Kidney capillary endothelial cell (primary cell): ENCODE data around the gene ZMIZ2.
"Not testable (repeated sequence)": the region's sequence is repeated elsewhere in the genome, so short reads cannot be mapped to it uniquely, and the experiment has no call there.

ENCODE experiments used
- DNase-seq: peaks from one replicate; pipeline ENCODE4 v3.0.0-alpha.2; 2018; ENCODE audit warnings: low spot score

ZMIZ2 gene

DNA sequence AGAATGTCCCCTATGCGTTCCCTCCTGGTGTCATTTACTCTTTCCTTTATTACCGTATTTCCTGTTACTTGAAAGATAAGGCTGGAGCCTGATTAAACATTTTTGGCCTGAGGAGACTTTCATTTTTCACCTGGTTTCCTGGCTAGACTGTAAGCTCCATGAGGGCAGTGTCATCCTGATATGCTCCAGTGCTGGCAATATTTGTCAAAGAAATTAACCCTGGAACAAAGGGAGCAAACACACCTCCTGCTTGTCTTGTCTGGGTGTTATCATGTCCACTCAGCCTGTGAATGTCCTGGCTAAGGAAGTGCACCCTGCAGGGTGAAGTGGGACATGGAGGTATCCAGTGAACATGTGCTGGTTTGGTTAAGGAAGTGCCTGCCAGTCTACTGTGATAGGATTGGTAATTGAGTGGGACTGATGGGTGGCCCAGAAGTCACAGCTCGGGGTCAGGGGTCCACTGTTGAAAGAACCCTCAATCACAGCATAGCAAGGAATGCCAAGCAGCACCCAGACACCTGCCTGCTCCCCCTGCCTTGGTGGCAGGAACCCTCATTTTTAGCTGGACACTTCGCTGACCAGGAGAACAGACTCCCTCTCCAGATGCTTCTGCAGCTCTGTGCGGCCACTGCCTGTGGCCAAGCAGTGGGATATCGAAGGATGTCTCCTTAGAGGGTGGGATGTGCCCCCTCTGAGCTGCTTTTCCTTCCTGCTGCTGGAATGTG lies 26.9 kb downstream of the ZMIZ2 start:
- no peak for DNase-seq

DNA sequence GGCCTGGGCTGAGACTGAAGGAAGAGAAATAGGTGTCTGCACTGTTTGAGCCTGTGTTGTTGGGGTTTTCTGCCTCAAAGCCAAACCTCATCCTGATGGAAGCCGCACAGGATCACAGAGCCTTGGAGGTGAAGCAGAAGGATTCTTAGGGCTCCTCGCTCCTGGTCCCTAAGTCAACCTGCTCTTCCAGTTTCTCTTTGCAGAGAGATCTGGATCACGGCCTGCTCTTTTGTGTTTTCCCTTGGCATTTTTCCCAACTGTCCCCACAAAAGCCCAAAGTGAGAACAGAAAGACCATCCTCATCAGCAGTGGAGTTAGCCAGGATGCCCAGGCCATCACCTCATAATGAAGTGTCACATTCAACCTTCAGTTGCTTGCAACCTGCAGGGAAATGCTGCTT lies 27.6 kb downstream of the ZMIZ2 start:
- no peak for DNase-seq

DNA sequence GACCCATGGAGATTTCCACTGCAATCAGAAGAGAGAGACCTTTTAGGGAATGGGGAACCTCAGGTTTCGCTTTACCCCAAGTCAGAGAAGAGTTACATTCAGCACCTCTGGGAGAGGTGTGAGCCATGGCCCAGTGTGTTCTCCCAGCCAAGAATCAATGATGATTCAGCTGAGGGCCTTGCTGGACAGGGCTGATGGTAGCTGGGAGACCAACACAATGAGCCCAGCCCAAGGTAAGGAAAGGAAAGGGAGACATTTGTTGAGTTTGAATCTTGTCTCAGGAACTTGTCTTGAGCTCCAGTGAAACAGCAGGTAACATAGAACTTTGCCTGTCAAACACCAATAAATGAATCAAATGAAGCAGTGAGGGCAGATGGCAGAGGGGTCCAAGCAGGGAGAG lies 33.8 kb downstream of the ZMIZ2 start:
- DNase-seq: no peak

DNA sequence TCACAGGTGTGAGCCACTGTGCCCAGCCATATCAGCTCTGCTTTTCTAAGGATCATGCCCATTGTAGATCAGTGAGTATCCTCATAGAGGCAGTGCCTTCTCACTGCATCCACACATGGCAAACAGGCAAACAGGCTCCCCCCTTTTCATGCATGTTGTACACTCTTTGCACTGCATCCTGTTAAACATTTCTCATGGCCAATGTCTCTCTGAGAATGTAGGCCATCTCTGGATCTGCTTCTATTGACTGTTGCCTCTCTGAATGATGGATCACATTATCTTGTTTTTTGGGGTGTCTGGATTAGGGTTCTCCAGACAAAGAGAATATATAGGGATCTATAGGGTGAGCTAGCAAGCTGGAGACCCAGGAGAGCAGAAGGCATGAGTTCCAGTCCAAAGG lies 34.8 kb downstream of the ZMIZ2 start:
- DNase-seq: no peak

DNA sequence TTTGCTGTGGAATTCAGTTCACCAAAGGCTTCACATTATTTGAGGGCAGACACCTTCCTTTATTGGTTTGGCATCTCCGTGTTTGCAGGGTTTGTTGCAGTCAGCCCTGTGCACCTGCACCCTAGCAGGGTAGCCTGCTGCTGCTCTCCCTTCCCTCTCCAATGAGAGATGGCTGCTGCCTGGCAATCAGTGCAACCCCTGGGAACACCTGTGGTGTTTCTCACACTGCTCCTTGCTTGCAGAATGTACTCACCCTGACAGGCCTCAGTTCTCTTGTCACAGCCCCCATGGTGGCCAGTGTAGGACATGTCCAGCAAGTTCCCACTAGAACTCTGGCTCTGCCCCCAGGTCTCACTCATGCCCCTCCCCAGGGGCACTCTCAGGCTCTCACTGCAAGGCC lies 35.7 kb downstream of the ZMIZ2 start:
- no peak for DNase-seq

DNA sequence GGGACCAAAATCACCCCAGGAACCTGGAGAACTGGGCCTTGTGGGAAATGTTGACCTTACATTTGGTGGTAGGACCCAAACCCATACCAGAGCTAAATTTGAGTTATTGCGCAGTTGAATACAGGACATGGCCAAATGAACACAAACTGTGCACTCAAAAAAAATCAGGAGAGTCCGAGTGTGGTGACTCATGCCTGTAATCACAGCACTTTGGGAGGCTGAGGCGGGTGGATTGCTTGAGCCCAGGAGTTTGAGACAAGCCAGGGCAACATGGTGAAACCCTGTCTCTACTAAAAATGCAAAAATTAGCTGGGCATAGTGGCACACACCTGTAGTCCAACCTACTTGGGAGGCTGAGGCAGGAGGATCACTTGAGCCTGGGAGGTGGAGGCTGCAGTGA lies 36.6 kb downstream of the ZMIZ2 start:
- not testable (repeated sequence) for DNase-seq

DNA sequence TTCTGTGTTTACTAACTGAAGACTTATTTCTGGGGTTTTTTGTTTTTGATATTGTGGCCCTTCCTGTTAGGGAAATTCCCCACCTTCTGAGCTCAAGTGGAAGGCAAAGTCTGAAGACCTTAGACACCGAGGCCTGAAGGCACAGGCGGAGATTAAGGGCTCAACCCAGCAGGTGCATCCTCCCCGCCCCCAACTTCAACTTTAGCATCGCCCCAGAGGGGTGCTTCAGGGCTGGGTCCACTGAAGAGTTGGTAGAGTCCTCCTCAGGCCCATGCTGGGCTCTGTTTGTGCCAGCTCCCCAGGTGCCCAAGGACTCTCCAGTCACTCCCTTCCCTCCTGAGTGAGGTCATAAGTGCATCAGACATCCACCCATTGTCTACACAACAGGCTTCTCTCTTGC lies 38.4 kb downstream of the ZMIZ2 start:
- no peak for DNase-seq

DNA sequence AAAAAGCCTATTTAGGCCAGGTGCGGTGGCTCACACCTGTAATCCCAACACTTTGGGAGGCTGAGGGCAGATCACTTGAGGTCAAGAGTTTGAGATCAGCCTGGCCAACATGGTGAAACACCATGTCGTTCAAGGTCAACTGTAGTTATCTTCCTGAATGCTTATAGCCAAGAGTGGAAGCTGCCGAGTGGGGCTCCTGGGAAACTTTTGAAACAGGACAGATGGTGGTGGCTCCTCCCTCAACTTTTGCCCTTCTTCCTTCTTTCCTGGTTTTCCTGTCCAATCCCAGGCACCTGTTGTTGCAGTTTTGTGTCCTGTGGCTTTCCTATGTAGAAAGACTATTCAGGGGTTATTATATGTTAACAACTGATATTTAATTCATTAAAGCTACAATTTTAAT lies 39.1 kb downstream of the ZMIZ2 start:
- no peak for DNase-seq

DNA sequence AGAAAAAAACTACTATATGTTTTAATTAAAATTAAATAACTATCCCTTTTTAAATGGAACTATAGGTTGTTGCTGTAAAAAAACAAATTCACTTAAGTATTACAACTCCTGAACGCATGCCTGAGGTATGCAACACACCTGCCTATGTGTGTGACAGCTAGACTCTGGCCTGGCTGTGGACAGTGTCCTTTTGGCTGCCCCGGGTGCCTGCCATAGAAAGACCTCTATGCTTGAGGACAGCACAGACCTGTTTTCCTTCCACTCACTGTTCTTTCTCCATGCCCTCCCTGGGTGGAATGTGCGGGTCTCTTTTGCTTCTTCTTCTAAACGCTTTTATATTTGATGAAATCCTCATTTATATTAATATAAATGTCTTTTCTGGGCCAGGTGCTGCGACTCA lies 41.3 kb downstream of the ZMIZ2 start:
- DNase-seq: no peak

DNA sequence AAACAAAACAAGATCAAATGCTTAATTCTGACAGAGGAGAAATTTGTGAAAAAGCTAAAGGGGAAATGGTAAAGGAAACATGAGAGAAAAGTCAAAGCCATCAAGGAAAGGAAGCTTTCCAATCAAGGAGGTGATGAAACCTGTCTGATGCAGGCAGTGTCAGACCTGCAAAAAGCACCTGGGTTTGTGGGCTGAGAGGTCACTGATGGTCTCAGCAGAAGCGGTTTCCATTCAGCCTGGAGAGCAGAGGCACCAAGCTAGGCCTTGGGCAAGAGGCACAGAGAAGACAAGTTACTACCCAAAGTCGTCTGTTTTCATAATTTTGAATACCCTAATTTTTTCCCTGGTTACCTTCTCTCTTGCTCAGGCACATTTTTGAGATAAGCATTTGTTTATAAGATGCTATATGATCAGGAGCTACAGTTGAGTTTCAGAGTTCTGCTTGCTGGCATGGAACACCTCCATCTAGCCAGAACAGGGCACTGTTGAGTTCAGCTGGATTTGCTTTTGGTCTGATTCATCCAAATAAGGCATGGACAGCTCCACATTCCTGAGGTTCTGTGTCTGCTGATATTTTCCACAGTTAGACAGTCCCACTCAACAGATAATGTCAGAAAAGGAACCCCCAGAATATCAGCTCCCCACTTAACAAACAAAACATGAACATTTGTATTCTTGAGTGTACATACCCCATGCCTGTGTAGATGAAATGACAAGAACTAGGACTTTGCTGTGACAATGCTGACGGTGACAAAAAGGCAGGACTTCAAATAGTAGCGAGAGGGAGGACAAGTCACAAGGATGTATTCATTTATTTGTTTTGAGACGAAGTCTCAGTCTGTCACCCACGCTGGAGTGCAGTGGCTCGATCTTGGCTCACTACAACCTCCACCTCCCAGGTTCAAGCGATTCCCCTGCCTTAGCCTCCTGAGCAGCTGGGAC lies 42.9 kb downstream of the ZMIZ2 start:
- no peak for DNase-seq

DNA sequence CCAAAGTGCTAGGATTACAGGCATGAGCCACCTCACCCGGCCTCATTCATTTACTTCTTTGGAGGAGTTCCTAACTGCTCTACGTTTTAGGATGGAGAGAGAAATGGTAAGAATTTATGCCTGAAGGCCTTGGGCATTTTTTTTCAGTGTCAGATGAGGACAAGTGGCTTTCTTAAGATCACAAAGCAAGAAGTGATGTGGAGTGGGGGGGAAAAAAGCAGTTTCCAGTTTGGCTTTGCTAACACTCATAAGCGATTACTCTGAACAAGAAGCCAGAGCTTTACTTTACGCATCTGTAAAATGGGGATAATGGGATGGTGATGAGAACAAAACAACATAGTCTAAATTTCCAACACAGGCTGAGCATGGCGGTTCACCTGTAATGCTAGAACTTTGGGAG lies 45.3 kb downstream of the ZMIZ2 start:
- DNase-seq: no peak

DNA sequence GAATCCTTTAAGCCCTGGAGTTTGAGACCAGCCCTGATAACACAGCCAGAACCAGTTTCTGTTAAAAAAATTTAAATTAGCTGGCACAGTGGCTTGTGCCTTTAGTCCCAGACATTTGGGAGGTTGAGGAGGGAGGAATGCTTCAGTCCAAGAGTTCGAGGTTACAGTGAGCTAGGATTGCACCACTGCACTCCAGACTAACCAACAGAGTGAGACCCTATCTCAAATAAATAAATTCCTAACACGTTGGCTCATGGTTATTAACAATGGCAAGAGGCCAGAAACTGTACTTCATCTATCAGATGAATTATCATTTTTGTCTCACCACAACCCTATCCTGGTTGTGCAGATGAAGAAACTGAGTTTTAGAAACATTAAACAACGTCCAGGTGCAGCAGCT lies 45.7 kb downstream of the ZMIZ2 start:
- DNase-seq: no peak

DNA sequence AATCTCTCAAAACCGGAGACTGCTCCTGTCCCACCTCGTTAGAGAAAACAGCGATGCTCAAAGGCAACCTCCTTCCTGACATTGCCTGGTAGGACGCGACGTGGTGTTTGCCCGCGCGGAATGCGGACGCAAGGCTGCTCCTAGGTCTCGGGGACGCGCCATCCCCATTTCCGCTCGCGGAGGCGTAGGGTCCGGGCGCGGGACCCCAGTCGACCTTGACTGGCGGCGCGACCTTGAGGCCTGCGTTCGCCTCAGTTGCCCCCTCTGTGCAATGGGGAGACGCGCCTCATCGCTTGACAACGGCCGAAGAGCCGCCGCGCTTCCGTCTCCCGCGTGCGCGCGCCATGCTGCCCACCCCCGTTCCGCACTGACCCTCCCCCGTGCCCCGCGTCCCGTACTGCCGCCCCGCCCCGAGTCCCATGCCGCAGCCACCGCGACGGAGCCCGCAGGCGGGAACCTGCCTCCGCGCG lies 47.4 kb downstream of the ZMIZ2 start:
- peak; percentile 43 for DNase-seq

DNA sequence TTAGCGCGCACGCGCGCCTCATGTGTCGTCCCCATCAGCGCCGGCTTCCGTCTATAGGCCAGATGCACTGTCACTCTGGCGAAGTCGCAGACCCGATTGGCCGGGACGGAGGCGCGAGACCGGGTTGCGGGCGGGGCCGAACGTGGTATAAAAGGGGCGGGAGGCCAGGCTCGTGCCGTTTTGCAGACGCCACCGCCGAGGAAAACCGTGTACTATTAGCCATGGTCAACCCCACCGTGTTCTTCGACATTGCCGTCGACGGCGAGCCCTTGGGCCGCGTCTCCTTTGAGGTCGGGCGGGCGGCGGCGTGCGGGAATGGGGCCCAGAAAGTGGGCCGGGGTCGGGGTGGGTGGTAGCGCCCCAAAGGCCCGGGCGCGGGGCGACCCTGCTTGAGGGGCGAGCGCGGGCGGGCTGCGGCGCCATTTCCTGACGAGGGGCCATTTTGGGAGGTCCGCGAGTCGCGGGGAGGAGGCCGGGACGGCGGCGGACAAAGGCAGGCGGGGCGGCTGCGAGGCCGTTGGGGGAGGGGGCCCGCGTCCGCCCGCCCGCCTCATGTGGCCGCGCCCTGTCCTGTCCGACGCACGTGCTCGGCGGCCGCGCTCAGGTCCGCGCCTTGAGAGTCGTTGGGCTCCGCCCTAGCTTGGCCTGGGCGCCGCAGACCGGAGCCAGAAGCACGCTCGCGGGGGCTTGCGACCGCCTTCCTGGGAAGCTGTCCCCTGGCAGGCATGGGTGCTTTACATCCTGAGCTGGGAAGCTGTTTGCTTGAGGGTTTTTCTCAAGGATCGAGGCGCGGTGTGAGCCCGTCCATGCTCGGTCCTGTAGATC lies 48.1 kb downstream of the ZMIZ2 start, which contains the start of gene PPIA:
PPIA (plus strand) TSS at position 178 of the 825 bp plus-strand sequence; CDS start at position 222, 44 bp downstream.
- peak; percentile 97 for DNase-seq

DNA sequence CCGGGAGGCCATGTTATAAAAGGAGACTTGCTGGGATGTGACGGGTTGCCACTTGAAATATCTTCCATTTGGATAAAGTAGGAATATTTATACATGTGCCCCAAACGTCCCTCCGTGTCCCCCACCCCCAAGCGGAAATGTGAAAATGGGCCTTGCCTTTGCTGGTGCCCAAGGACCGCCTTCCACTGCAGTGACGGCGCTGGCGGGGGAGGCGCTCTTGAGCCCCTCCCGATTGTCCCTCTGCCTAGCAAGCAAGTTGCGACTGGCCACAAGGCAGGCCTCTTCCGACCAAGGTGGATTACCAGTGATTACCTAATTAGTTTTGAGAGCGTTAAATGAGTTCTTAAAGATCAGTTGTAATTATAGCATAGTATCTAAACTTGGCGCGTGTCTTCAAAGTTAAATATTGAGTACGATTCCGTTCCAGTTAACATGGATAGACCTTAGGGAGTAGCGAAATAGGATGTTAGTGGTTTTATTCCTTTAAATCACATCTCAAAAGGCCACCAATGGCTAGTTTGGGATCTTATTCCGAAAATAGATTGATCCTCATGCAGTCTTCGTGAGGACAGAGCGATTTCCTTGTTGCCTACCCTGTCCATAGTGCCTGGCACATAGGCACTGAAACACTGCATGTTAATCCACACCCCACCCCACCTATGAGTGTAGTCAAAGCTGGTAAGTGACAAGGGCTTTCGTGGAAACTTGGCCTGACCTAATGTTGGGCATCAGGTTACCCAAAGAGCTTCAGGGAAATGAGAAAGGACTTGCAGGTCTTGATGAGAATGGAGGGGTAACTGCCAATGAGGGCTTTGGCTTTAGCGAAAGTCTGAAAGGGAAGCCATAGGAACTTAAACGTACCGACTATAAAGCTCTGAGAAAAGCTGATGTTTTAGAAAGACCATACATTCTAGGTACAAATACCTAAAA lies 48.9 kb downstream of the ZMIZ2 start:
- peak; percentile 88 for DNase-seq

DNA sequence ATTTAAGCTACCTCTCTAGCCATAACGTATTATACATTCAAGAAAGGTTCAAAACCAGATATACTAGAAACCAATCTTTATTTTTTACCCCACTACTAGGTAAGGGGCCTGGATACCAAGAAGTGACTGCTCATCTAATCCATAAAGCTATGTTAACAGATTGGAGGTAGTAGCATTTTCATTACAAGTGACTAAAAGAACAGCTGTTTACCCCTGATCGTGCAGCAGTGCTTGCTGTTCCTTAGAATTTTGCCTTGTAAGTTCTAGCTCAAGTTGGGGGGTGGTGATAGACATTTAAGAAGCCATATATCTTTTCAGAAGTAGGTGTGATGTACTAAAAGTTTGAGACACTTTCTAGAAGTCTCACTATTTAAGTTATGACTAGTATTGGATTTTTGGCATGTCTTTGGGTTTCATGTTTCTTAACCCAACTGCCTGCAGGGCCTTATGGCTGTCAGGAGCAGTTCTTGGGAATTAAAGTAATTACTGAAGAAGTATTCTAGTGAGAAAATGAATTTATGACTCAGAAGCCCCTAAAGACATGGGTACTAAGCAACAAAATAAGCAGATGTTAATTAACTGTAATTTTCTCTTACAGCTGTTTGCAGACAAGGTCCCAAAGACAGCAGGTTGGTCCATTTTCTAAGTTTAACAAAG lies 50.1 kb downstream of the ZMIZ2 start:
- DNase-seq: no peak

DNA sequence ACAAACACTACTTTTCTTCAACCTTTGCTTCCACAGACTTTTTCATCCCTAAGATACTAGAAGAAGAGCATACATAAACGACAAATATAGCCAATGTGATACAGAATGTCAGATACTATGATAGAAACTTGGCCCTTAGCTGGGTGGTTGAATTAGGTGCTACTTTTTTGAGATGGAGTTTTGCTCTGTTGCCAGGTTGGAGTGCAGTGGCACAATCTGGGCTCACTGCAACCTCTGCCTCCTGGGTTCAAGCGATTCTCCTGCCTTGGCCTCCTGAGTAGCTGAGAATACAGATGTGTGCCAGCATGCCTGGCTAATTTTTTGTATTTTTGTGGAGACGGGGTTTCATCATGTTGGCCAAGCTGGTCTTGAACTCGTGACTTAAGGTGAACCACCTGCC lies 51.3 kb downstream of the ZMIZ2 start:
- no peak for DNase-seq

DNA sequence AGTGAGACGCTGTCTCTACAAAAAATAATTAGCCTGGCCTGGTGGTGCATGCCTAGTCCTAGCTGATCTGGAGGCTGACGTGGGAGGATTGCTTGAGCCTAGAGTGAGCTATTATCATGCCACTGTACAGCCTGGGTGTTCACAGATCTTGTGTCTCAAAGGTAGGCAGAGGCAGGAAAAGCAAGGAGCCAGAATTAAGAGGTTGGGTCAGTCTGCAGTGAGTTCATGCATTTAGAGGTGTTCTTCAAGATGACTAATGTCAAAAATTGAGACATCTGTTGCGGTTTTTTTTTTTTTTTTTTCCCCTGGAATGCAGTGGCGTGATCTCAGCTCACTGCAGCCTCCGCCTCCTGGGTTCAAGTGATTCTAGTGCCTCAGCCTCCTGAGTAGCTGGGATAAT lies 53.2 kb downstream of the ZMIZ2 start:
- DNase-seq: no peak

DNA sequence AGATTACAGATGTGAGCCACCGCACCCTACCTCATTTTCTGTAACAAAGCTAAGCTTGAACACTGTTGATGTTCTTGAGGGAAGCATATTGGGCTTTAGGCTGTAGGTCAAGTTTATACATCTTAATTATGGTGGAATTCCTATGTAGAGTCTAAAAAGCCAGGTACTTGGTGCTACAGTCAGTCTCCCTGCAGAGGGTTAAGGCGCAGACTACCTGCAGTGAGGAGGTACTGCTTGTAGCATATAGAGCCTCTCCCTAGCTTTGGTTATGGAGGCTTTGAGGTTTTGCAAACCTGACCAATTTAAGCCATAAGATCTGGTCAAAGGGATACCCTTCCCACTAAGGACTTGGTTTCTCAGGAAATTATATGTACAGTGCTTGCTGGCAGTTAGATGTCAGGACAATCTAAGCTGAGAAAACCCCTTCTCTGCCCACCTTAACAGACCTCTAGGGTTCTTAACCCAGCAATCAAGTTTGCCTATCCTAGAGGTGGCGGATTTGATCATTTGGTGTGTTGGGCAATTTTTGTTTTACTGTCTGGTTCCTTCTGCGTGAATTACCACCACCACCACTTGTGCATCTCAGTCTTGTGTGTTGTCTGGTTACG lies 53.9 kb downstream of the ZMIZ2 start:
- no peak for DNase-seq
